ENCODE measurements around the gene ALOXE3.

ALOXE3 gene

DNA sequence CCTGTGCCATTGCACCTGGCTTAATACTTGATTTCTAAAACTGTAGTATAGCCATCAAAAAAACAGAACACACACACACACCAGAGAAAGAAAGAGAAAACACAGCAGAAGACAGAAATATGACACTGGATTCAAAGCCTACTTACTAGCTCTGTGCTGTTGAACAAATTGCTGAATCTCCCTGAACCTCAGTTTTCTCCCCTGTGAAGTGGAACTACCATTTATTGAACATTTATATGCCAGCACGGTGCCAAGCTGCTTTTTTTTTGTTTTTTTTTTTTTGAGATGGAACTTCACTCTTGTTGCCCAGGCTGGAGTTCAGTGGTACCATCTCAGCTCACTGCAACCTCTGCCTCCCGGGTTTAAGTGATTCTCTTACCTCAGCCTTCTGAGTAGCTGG lies 17.6 kb downstream of the ALOXE3 start:
- H3K4me3 ChIP-seq (ENCODE audit: low read depth, low read length): no peak overlapping the region
- TF ChIP-seq, protein P1, sequence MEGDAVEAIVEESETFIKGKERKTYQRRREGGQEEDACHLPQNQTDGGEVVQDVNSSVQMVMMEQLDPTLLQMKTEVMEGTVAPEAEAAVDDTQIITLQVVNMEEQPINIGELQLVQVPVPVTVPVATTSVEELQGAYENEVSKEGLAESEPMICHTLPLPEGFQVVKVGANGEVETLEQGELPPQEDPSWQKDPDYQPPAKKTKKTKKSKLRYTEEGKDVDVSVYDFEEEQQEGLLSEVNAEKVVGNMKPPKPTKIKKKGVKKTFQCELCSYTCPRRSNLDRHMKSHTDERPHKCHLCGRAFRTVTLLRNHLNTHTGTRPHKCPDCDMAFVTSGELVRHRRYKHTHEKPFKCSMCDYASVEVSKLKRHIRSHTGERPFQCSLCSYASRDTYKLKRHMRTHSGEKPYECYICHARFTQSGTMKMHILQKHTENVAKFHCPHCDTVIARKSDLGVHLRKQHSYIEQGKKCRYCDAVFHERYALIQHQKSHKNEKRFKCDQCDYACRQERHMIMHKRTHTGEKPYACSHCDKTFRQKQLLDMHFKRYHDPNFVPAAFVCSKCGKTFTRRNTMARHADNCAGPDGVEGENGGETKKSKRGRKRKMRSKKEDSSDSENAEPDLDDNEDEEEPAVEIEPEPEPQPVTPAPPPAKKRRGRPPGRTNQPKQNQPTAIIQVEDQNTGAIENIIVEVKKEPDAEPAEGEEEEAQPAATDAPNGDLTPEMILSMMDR (IDR thresholded peaks at IDR 0.05; ENCODE audit: low read depth, low read length): no peak

DNA sequence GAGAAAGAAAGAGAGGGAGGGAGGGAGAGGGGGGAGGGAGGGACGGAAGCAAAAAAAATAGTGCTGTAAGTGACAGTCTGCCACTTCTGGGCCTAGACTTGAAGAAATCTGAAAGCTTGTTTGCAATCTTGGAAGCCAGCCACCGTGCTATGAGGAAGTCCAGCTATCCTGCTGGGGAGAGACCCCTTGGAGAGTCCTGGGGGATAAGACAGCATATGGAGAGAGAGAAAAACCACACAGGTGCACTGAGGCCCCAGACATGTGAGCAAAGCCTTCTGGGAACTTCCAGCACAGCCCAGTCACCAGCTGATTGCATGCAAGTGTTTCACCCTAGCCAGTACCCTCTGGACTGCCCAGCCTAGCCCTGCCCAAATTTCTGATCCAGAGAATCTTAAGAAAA lies 18.2 kb downstream of the ALOXE3 start:
- TF ChIP-seq, protein P1 (IDR thresholded peaks at IDR 0.05; ENCODE audit: low read depth, low read length): no peak
- H3K4me3 ChIP-seq (ENCODE audit: low read depth, low read length): no peak overlapping the region

DNA sequence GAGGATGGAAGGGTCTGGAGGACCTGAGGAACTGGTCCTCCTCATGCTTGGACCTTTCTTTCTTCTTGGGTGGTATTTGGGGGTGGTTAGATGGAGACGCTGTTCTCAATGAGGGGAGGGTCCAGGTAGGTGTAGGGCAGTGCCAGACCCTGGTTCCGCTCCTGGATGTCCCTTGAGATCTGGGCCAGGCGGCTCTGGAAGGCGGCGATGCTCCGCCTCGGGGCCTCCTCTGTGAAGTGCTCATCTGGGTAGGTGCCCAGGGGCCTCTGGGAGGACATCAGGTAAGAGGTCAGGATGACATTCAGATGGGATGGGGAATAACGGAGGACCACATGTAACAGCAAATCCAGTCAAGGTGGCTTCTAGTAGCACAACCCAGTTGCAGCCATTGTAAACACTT lies 21.8 kb downstream of the ALOXE3 start:
- H3K4me3 ChIP-seq (ENCODE audit: low read depth, low read length): no peak overlapping the region
- TF ChIP-seq, protein P1 (IDR thresholded peaks at IDR 0.05; ENCODE audit: low read depth, low read length): no peak

DNA sequence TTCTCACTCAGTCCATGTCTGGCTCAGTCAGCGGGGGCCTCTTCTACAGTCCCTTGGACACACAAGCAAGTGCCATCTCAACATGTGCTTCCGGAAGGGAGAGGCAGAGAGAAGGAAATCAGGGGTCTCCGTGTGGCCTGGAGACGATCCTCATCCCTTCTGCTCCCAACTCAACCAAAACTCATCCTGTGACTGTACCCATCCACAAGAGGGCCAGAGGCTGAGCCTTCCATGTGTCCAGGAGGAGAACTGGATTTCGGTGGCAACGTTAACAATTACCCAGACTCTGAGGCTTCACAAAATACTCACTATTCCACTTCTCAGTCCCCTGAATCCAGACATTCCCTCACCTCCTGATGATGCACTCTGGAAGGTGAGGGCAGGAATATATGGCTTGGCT lies 23.0 kb downstream of the ALOXE3 start:
- H3K4me3 ChIP-seq (ENCODE audit: low read depth, low read length): no peak overlapping the region
- TF ChIP-seq, protein P1 (IDR thresholded peaks at IDR 0.05; ENCODE audit: low read depth, low read length): no peak

DNA sequence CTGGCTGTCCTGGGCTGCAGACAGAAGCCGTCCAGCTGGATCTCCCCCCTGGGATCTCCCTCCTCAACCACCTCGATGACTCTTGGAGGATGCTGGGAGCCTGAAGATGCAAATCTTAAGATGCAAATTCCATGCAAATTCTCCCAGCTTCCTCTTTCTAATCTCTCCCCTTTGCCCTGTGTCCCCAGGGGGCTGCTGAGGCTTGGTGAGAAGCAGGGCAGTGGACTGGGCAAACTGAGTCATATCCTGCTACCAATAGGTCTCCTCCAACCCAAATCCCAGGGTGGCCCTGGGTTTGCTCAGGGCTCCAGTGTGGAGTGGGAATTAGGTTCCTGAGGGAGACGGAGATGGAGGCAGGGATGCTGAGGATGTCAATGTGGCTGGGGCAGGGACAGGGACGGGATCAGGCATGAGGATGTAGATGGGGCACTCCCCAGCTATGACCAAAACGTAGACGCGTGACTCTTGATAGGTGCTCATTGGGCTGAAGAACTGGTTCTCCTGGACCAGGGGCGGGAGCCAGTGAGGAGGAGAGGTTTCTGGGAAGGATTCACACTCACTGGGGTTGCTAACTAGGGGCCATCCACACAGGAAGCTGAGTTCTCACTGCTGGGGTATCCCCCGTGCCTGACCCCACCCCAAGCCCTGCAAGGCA lies 27.2 kb downstream of the ALOXE3 start:
- TF ChIP-seq, protein P1 (IDR thresholded peaks at IDR 0.05; ENCODE audit: low read depth, low read length): no peak
- H3K4me3 ChIP-seq (ENCODE audit: low read depth, low read length): no peak overlapping the region

DNA sequence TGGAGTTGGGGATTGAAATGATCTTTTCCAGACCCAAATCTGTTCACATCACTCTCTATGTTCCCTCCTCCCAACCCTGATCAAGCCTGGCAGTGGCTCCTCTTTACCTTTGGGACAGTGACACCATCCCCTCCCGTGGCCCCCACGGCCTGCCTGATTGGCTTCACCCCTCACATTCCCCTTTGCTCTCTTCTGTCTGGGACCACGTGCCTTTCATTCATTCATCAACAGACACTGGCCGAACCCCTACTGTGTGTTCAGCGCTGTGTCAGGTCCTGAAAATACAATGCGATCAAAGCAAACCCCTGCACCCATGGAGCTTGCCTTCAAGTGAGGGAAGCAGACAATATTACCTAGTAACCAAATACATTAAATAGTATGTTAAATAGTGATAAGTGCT lies 28.6 kb downstream of the ALOXE3 start:
- TF ChIP-seq, protein P1 (IDR thresholded peaks at IDR 0.05; ENCODE audit: low read depth, low read length): no peak
- no peak overlapping the region for H3K4me3 ChIP-seq (ENCODE audit: low read depth, low read length)

DNA sequence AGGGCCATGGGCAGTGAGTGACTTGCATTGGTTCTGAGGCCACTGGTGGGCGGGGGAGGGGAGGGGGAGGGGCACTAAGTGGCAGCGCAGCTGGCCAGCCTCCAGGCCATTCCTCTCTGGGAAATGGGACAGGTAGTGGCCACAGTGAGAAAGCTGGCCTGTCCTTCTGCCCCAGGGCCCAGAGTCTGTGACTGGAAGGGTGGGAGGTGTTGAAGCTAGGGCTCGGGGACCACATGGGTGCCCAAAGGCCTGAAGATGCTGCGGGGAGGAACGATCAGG lies 30.4 kb downstream of the ALOXE3 start:
- TF ChIP-seq, protein P1 (IDR thresholded peaks at IDR 0.05; ENCODE audit: low read depth, low read length): no peak
- no peak overlapping the region for H3K4me3 ChIP-seq (ENCODE audit: low read depth, low read length)
